ENCODE data around the gene P4HTM.
A peak's percentile ranks its signal among the peaks of the same experiment; 100 is the strongest.

The P4HTM gene, protein sequence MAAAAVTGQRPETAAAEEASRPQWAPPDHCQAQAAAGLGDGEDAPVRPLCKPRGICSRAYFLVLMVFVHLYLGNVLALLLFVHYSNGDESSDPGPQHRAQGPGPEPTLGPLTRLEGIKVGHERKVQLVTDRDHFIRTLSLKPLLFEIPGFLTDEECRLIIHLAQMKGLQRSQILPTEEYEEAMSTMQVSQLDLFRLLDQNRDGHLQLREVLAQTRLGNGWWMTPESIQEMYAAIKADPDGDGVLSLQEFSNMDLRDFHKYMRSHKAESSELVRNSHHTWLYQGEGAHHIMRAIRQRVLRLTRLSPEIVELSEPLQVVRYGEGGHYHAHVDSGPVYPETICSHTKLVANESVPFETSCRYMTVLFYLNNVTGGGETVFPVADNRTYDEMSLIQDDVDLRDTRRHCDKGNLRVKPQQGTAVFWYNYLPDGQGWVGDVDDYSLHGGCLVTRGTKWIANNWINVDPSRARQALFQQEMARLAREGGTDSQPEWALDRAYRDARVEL

GRCh38 chr3:48989796-48990635 is at the start of gene P4HTM:
Gene P4HTM (plus strand): TSS chr3:48990241. CDS start chr3:48990257, 16 bp downstream.
- DNase-seq = peak; percentile 79 to 90

- DNase-seq = no peak
Observed at GRCh38 chr3:48945432-48945831, 44.6 kb upstream of the P4HTM start.

GRCh38 chr3:48945891-48946549 is 44.0 kb upstream of the P4HTM start:
- no peak for DNase-seq

- no peak for DNase-seq
Observed at GRCh38 chr3:48949376-48949717, 40.7 kb upstream of the P4HTM start.

DNA sequence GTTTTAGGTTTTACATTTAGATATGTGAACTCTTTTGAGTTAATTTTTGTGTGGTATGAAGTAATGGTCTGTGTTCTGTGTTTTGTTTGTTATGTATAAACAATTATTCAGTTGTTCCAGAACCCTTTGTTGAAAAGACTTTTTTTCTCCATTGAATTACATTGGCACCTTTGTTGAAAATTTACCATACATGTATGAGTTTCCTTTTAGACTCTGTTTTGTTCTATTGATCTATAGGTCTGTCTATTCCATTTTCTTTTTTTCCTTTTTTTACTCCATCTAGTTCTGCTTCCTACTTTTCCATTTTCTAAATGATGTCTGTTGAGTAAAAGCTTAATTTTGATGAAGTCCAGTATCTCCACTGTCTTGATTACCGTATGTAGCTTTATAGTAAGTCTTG is 40.0 kb upstream of the P4HTM start:
- DNase-seq = no peak

DNA sequence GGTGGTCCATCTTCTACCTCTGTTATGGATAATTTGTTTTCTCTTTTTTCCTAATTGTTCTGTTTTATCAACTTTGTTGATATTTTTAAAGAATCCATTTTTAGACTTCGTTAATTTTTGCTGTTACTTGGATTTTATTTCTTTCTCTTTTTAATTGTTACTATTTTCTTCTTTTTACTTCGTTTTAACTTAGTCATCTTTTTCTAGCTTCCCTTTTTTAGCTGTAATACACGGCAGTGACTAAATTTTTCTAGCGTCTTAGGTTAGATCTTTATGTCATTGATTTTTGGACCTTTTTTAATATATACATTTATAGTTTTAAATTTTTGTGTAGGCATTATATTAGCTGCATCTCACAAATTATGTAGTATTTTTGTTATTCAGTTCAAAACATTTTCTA is 38.3 kb upstream of the P4HTM start:
- DNase-seq = peak in 1 of 2 donors; percentile 13

GRCh38 chr3:48952510-48953118 is 37.4 kb upstream of the P4HTM start:
- no peak for DNase-seq

- DNase-seq = no peak
Observed at GRCh38 chr3:48957006-48957705, 32.9 kb upstream of the P4HTM start.

GRCh38 chr3:48960841-48961413 is 29.1 kb upstream of the P4HTM start:
- no peak for DNase-seq

GRCh38 chr3:48962340-48962739 is 27.7 kb upstream of the P4HTM start:
- no peak for DNase-seq

DNA sequence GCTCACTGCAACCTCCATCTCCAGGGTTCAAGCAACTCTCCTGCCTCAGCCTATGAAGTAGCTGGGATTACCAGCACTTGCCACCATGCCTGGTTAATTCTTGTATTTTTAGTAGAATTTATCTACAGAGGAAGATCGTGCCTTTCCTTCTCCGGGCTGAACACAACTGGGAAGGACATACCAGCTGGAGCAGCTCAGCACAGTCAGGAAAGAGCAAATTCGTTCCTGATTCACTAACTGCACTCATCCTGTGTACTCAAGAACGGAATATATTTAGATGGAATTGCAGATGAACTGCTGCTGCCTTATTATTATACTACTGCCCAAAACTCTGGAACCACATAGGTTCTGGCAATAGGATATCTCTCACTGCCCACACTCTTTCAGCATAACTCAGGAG is 27.1 kb upstream of the P4HTM start:
- no peak for DNase-seq

- DNase-seq = no peak
Observed at GRCh38 chr3:48963591-48963990, 26.4 kb upstream of the P4HTM start.

- DNase-seq = no peak
Observed at GRCh38 chr3:48966367-48966766, 23.7 kb upstream of the P4HTM start.

DNA sequence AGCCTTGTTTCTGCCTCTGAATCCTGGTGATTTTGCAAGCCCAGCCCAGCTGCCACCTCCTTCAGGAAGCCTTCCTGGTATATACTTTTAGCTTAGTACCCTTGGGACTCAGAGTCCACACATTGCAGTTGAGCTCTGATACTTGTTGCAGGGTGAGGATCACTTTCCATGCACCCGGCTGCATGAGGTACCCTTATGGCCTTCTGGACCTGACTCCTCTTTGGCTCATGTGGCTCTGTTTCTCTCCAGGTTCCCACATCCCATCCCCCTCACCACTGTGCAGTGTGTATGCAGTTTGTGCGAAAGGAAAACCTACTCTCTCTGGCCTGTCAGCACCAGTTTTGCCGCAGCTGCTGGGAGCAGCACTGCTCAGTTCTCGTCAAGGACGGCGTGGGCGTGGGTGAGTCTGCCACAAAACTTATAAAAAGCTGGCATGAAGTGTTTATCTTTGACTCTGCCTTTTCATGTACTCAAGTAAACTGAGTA is 23.1 kb upstream of the P4HTM start:
- no peak for DNase-seq

GRCh38 chr3:48970586-48970985 is 19.5 kb upstream of the P4HTM start:
- no peak for DNase-seq

DNA sequence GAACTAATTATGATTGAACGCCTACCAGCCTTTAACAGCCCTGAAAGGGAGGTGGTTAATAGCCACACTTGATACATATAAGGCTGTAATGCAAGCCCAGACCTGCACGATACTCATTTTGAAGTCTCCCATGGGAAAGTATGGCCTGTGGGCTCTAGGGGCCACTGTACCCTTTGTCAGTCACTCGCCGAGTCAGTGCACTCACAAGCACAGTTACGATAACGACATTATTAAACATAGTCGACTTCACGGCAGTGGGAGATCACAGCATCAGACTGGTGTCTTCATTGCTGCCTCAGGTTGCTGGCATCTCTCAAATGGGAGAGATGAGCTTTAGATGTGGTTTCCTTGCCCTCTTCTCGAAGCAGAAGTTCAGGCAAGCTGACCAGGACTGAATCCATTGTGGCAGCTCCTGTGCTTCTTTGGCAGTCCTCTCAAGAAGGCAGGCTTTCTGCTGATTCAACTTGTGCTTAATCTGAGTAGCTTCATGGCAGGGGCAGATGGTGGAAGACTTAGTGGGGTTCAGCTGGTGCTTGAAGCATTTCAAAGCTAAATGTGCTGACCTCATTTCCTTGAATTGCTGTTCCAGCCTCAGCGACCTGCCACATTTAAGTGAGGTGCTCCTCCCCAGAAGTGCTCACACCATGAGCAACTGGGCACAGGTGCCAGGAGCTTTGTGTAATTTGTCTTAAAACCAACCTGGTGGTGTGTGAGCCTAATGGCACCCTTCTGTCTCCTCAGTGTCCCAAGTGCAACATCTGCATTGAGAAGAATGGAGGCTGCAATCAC is 15.8 kb upstream of the P4HTM start:
- DNase-seq = no peak

GRCh38 chr3:48979451-48979850 is 10.6 kb upstream of the P4HTM start:
- no peak for DNase-seq

DNA sequence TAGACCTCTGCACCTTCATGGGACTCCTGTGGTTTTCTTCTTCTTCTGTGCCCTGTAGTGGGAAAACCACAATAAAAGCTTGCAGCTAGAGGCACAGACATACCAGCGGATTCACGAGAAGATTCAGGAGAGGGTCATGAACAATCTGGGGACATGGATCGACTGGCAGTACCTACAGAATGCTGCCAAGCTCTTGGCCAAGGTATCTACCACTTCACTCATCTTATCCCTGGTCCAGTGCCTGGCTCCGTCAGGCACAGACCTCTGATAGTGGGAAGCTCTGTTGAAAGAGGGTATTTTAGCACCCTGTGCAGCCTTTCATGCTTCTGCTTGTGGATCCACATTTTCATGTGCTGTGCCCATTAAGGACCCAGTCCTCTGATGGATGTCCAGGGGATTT is 9.7 kb upstream of the P4HTM start:
- DNase-seq = no peak

DNA sequence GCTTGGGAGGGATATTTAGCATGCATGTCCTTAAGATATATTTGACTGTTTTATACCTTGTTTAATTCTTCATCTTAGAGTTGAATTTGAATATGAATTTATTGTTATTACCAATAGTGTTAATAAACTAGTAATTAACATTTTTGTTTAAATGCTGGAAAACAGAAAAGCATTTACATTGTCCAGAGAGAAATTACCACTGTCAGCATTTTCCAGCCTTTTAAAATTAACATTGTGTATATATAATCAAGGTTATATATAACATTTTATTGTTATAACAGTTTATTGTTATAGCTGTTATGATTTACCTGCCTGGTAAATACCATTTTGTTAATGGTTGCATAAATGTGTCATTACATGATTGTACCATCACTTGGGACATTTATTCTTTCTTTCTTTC is 8.0 kb upstream of the P4HTM start:
- no peak for DNase-seq

GRCh38 chr3:48982686-48983085 is 7.4 kb upstream of the P4HTM start:
- no peak for DNase-seq

DNA sequence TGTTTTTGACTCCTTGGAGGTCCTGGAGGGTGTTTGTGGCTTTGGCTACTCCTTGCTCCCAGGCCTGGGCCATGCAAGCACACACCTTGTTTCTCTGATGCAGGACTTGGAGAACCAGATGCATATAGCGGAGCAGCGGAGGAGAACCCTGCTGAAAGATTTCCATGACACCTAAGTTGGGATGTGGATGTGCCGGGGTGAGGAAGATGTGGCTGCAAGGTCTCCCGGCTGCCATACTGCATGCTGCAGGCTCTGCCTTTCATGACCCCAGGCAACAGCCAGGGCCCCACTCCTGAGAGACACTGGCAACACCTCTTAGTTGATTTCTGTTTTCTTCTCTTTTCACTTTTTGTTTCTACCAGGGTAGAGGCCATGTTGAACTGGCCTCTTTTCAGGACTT is 6.9 kb upstream of the P4HTM start:
- DNase-seq = no peak

Measured in bone marrow (tissue), 2 donors.